ENCODE measurements around the gene AP1B1.

GRCh38 chr22:29351042-29351441 is 37.3 kb downstream of the AP1B1 start:
- TF ChIP-seq CTCF (IDR thresholded peaks at IDR 0.05), result no peak
- TF ChIP-seq POLR2A (IDR thresholded peaks at IDR 0.05), result no peak

All from body of pancreas (tissue), 4 donors.